Choroid plexus epithelial cell (primary cell): ENCODE results near the gene NMNAT2.
A peak's percentile ranks its signal among the peaks of the same experiment; 100 is the strongest.

Source experiments
- DNase-seq: peaks from one replicate; pipeline ENCODE4 v3.0.0-alpha.2; 2010; ENCODE audit warnings: low read depth
- H3K4me3 ChIP-seq: 2 replicates; pipeline ENCODE4 v1.5.1; 2011; ENCODE audit warnings: low read depth, mild to moderate bottlenecking, control low read depth, low read length, moderate library complexity
- TF ChIP-seq, protein P1 (sequence below): conservative IDR thresholded peaks from 2 replicates; pipeline ENCODE4 v1.5.1; 2011; ENCODE audit warnings: low read depth, mild to moderate bottlenecking, control low read depth, inconsistent platforms, low read length, moderate library complexity

Gene NMNAT2

DNA sequence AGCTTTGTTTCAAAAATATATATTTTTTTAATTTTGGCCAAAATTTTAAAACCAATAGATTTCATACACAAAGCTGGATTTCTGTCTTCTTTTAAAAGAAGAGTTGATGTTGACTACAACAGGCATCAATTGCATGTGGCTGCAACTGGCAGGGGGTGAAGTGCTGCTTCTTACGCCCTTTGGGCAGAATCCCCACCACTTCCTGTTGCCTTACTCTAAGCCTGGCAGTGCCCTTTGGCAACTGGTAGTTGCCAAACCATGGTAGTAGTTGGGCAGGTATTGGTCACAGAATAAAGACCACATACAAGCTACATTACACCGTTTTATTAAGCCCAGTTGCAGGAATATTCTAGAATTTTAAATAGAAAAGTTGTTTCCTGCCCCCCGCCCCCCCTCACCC is 215.1 kb downstream of the NMNAT2 start:
- DNase-seq = no peak
- TF ChIP-seq, protein P1, sequence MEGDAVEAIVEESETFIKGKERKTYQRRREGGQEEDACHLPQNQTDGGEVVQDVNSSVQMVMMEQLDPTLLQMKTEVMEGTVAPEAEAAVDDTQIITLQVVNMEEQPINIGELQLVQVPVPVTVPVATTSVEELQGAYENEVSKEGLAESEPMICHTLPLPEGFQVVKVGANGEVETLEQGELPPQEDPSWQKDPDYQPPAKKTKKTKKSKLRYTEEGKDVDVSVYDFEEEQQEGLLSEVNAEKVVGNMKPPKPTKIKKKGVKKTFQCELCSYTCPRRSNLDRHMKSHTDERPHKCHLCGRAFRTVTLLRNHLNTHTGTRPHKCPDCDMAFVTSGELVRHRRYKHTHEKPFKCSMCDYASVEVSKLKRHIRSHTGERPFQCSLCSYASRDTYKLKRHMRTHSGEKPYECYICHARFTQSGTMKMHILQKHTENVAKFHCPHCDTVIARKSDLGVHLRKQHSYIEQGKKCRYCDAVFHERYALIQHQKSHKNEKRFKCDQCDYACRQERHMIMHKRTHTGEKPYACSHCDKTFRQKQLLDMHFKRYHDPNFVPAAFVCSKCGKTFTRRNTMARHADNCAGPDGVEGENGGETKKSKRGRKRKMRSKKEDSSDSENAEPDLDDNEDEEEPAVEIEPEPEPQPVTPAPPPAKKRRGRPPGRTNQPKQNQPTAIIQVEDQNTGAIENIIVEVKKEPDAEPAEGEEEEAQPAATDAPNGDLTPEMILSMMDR = no peak
- no peak overlapping the region for H3K4me3 ChIP-seq

DNA sequence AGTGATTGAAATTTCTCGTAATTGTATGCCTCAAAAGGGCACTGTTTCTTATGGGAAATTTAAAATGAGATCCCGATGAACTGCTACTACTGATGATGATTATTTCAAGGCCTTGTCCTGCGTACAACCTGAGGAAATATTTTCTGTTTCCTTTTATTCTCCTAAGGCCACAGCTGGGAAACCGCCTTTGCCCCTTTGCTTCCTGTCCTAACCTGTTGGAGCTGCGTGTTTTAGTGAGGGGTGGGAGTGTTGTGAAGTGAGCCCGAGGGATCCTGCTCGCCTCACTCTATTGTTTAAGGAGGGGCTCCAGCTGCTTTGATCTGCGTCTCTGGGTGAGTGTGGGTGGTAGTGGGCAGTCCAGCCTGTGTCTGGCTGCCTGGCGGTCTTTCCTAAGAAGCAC is 217.7 kb downstream of the NMNAT2 start:
- TF ChIP-seq, protein P1 = no peak
- no peak overlapping the region for H3K4me3 ChIP-seq
- no peak for DNase-seq

DNA sequence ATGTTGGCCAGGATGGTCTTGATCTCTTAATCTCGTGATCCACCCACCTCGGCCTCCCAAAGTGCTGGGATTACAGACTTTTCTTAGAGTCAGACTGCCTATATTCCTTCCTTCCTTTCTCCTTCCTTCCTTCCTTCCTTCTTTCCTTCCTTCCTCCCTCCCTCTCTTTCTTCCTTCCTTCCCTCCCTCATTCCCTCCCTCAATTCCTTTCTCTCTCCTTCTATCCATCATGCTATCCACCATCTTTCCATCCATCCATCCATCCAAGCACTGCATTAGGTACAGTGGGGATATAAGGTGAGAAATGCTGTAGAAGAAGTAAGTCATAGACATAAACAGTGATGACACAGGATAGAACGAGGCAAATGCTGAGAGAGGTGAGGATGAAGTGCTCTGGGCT is 218.9 kb downstream of the NMNAT2 start:
- TF ChIP-seq, protein P1 = no peak
- no peak for DNase-seq
- H3K4me3 ChIP-seq = no peak overlapping the region

DNA sequence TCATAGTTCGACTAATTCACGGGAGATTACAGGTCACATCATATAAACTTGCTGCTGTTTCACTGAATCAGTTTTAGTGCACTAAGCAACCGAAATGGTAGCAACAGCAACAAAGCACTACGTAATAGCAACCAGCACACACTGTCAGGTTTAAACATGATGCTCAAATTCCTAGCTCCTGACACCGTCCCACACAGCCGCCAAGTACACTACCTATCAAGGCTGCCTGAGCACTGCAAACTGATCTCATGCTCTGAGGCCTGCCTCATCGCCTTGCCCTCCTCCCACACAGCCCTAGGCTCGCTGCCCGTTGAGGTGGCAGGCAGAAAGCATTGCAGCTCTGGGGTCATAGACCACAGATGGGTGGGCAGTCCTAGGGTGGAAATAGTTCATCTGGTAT is 219.7 kb downstream of the NMNAT2 start:
- TF ChIP-seq, protein P1 = no peak
- peak; percentile 78 for DNase-seq
- no peak overlapping the region for H3K4me3 ChIP-seq
